Lower leg skin (tissue), 4 donors: ENCODE data around the gene KCTD10. TPM values are rescaled to one million over a fixed set of nuclear protein-coding genes. Genes with fewer than 3 reads are reported as not detected.

Experiments
- DNase-seq, 2 donors: peaks; one replicate each; pipeline ENCODE4 v3.0.0-alpha.2; 2019; ENCODE audit warnings: low spot score in 2 of 2
- H3K4me3 ChIP-seq: fragments of 200-600 bp; sonication (generic); 2 replicates; pipeline ENCODE4 v1.5.1; 2017; ENCODE audit warnings: mild to moderate bottlenecking, low read depth; ENCODE audit not compliant: poor library complexity, severe bottlenecking
- POLR2A ChIP-seq, 2 donors: fragments of 450-650 bp; IDR thresholded peaks; one replicate each; pipeline ENCODE4 v1.6.1; 2016 to 2017; ENCODE audit warnings: antibody characterized with exemption in 2 of 2, mild to moderate bottlenecking in 1 of 2, moderate library complexity in 1 of 2
- WGBS, 2 donors: methylation state at CpG; one replicate each; pipeline ENCODE4 v1.1.5; 2018; 5-methylcytosine and 5-hydroxymethylcytosine counted together
- intact Hi-C: fragments of 100-400 bp; cut with DNase I; formaldehyde crosslinking; loops from one replicate; pipeline ENCODE4 v1.15.0; 2023; ENCODE audit warnings: low total_unique reads
- total RNA-seq, 4 donors: library from RNA; depleted of rRNA; stranded (reverse); fragments of >200 nt; gene quantifications; one replicate each; pipeline ENCODE4 v1.1.0, GENCODE V29; 2016
- TF ChIP-seq, protein P1 (sequence below), 3 donors: fragments of 450-650 bp; IDR thresholded peaks; one replicate each; pipeline ENCODE4 v1.5.1; 2016; ENCODE audit warnings: antibody characterized with exemption in 3 of 3, mild to moderate bottlenecking in 3 of 3, moderate library complexity in 2 of 3

The KCTD10 gene
- total RNA-seq, 4 donors from 2014 or later = 22.3 to 60.1 (median 44.1) TPM

DNA sequence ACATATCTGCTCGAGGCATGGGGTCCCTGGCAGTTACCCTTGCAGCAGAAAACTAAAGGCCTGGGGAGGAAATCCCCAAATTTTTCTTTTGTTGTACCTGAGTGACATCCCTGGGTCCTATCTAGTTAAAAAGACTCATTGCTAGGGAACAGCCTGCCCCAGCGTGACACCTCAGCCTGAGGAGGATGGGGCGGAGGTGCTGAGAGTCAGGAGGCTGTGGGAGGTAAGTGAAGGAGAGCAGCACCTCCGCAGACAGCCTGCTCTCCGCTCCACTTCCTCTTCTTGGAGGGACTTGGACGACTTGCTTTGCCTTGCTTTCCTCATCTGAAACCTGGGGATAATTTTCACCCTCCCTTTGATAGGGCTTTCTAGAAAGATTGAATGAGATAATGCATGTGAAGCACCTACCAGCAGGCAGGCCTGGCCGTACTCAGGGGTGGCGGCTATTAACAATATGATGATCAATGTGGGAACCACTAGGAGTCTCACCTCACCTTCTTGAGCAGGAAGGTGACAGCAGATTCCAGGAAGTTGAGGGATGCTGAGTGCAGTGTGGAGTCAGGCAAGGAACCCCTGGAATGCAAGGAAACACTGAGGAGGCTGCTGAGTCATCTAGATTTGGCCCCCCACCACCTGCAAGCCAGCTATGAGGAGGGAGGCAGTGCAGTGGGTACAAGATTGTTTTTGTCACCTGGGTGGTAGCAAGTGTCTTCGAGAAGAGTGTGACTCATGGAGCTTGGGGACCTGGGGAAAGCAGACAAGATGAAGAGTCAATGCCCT, 23.5 kb upstream of the KCTD10 start:
- DNase-seq = no peak
- TF ChIP-seq, protein P1, sequence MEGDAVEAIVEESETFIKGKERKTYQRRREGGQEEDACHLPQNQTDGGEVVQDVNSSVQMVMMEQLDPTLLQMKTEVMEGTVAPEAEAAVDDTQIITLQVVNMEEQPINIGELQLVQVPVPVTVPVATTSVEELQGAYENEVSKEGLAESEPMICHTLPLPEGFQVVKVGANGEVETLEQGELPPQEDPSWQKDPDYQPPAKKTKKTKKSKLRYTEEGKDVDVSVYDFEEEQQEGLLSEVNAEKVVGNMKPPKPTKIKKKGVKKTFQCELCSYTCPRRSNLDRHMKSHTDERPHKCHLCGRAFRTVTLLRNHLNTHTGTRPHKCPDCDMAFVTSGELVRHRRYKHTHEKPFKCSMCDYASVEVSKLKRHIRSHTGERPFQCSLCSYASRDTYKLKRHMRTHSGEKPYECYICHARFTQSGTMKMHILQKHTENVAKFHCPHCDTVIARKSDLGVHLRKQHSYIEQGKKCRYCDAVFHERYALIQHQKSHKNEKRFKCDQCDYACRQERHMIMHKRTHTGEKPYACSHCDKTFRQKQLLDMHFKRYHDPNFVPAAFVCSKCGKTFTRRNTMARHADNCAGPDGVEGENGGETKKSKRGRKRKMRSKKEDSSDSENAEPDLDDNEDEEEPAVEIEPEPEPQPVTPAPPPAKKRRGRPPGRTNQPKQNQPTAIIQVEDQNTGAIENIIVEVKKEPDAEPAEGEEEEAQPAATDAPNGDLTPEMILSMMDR (IDR thresholded peaks at IDR 0.05) = no peak
- no peak for TF ChIP-seq POLR2A (IDR thresholded peaks at IDR 0.05)
- 91 to 94% methylated on average over 9 of the region's 9 CpGs for WGBS, 2 donors
- no peak overlapping the region for H3K4me3 ChIP-seq
- intact Hi-C loops = no loop called here

DNA sequence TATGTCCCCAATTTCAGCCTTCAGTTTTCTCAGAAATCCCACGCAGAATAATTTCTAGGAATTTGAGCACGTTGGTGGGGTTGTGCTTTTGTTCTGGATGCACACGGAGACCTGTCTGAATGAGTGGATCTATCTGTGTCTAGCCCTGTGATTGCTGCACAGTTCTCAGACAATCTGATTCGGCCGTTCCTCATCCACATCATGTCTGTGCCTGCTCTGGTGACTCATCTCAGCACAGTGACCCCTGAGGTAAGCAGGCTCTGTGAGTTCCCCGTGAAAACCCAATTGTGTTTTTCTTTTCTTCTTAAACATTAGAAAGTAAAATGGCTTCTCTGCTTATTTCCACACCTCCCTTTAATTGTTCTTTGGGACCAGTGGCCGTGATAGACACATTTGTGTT, 20.6 kb upstream of the KCTD10 start:
- WGBS, 2 donors = 68 to 79% methylated on average over 7 of the region's 7 CpGs
- no peak for DNase-seq
- intact Hi-C loops = no loop called here
- TF ChIP-seq POLR2A (IDR thresholded peaks at IDR 0.05) = no peak
- TF ChIP-seq, protein P1 (IDR thresholded peaks at IDR 0.05) = no peak
- H3K4me3 ChIP-seq = no peak overlapping the region

DNA sequence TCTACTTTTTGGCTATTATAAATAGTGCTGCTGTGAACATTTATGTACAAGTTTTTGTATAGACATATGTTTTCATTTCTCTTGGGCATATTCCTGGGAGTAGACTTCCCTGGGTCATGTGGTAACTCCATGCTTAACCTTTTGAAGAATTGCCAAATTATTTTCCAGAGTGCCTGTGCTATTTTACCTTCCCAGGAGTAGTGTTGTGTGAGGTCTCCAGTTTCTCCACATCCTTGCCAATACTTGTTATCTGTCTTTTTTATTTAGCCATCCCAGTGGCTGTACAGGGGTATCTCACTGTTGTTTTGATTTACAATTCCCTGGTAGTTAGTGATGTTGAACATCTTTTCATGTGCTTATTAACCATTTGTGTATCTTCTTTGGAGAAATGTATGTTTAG, 19.2 kb upstream of the KCTD10 start:
- TF ChIP-seq, protein P1 (IDR thresholded peaks at IDR 0.05) = no peak
- no peak for TF ChIP-seq POLR2A (IDR thresholded peaks at IDR 0.05)
- intact Hi-C loops = no loop called here
- DNase-seq = no peak
- no peak overlapping the region for H3K4me3 ChIP-seq

DNA sequence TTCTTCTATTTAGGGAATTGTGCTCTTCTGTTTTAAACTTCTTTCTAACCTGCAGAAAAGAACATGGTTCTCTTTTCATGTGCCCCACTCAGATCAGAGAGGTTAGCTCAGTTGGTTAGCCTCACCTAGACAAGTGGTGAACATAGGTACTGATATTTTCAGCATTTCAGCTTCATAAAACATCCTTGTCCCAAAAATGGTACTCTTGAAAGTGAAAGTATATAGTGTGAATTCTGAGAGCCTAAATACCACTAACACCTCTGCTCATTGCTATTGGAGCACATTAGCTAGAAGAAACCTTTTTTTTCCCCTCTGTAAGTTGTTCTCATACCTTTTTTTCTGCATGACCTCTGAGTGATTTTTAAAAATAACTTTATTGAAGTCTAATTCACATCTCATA, 17.9 kb upstream of the KCTD10 start:
- no peak for DNase-seq
- intact Hi-C loops = no loop called here
- no peak overlapping the region for H3K4me3 ChIP-seq
- TF ChIP-seq POLR2A (IDR thresholded peaks at IDR 0.05) = no peak
- TF ChIP-seq, protein P1 (IDR thresholded peaks at IDR 0.05) = no peak

DNA sequence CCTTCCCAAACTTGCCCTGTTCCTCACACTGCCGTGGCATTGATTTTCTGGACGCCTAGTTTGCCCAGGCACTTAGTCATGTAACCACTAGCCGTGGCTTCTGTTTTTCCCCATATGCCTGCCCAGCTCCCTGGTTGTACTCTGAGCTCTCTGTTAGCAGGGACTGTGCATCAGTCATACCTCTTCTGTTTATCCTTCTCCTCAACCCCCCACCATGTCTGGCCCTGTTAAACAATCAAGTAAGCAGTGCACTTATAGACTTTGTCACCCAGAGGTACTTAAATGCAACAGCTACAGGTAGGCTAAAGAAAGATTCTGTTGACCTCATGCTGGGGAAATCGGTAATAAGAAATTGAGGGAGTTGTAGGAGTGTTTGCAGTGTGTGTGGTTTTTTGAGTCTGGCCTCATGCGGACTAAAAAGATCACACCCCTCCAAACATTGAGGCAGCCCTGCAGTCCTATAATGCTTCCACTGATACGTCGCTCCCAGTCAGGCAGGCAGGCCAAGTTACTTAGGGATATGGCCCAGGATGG, 17.3 kb upstream of the KCTD10 start:
- intact Hi-C loops = no loop called here
- no peak for TF ChIP-seq POLR2A (IDR thresholded peaks at IDR 0.05)
- TF ChIP-seq, protein P1 (IDR thresholded peaks at IDR 0.05) = no peak
- no peak for DNase-seq
- H3K4me3 ChIP-seq = no peak overlapping the region
- WGBS, 2 donors = 93 to 95% methylated on average over 7 of the region's 7 CpGs

DNA sequence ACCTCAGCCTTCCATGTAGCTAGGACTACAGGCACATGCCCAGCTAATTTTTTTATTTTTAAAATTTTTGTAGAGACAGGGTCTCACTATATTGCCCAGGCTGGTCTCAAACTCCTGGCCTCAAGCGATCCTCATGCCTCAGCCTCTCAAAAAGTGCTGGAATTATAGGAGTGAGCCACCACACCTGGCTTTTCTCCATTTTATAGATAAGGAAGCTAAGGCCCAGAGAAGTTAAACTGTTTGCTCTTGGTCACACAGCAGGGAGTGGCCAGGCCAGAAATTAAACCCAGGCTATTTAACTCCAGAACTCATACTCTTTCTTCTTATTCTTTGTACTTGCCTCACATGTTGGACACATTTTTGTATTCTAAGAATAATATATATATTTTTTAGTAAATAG, 16.8 kb upstream of the KCTD10 start:
- intact Hi-C loops = no loop called here
- DNase-seq = no peak
- no peak overlapping the region for H3K4me3 ChIP-seq
- WGBS, 2 donors = 100% methylated on average over 1 of the region's 1 CpG
- no peak for TF ChIP-seq POLR2A (IDR thresholded peaks at IDR 0.05)
- TF ChIP-seq, protein P1 (IDR thresholded peaks at IDR 0.05) = no peak
